Mucosa of descending colon (tissue), 3 donors: ENCODE results near the gene CTSW. TPM values are rescaled to one million over a fixed set of nuclear protein-coding genes. Genes with fewer than 3 reads are reported as not detected.

Experiments used
- ATAC-seq: fragments of 200-7000 bp; cut with Tn5 transposase; one replicate; pipeline ENCODE4 v1.9.1; 2020; ENCODE audit warnings: mild to moderate bottlenecking, moderate library complexity
- DNase-seq, 3 donors: peaks; one replicate each; pipeline ENCODE4 v3.0.0-alpha.2; 2020
- H3K36me3 ChIP-seq: fragments of 200-600 bp; one replicate; pipeline ENCODE4 v1.8.0; 2021; ENCODE audit warnings: low read depth, mild to moderate bottlenecking
- H3K4me1 ChIP-seq: fragments of 200-600 bp; one replicate; pipeline ENCODE4 v1.8.0; 2021; ENCODE audit warnings: low read depth, mild to moderate bottlenecking
- H3K4me3 ChIP-seq: fragments of 200-600 bp; one replicate; pipeline ENCODE4 v1.8.0; 2021; ENCODE audit warnings: mild to moderate bottlenecking
- H3K9me3 ChIP-seq: fragments of 200-600 bp; one replicate; pipeline ENCODE4 v1.8.0; 2021; ENCODE audit warnings: mild to moderate bottlenecking
- CTCF ChIP-seq: fragments of 200-600 bp; IDR thresholded peaks from one replicate; pipeline ENCODE4 v1.8.0; 2022; ENCODE audit warnings: antibody characterized with exemption, mild to moderate bottlenecking
- intact Hi-C, 2 donors: fragments of 100-400 bp; cut with DNase I in 1 of 2; cut with micrococcal nuclease in 1 of 2; formaldehyde crosslinking; loops; one replicate each; pipeline versions ENCODE4 v1.11.0 to v1.11.1; 2022; cut with DNase I, micrococcal nuclease
- total RNA-seq, 3 donors: library from RNA; stranded (reverse); fragmentation: NEBNext Ultra II Directional in 2 of 3; extraction: Animal tissue kit (Norgen Biotek cat#: 25700) in 2 of 3; gene quantifications; one replicate each; pipeline versions ENCODE4 v1.2.1 to v1.2.4, GENCODE V29; 2021 to 2023
- donor health status: DM: no; HTN: no; CAD: no; lungs with moderate emphysema.
- donor health status: DM: no; HTN: no; CAD: no.
- donor health status: DM: no; HTN: yes; CAD: no.

The CTSW gene
- total RNA-seq, 3 donors from 2014 or later: 1.2 to 3.2 (median 2.8) TPM

- Histone ChIP-seq H3K9me3 (no peaks in the 10 kb centered on the region), H3K36me3 (no peaks in the 10 kb centered on the region), H3K4me1 (peaks cover 7% of the 10 kb centered on the region), H3K4me3 (no peak overlapping the region)
- DNase-seq (peak in 1 of 3 donors; percentile 15), ATAC-seq (no peak)
- intact Hi-C loops: loop anchor here (10.0 kb wide), 1 partner anchor 102 kb away; no protein-coding TSS in a partner anchor
- TF ChIP-seq CTCF: no peak
Observed at GRCh38 chr11:65882120-65883057, 2.8 kb downstream of the CTSW start.

- DNase-seq: peak in 2 of 3 donors; percentile 3 to 27
Observed at GRCh38 chr11:65883058-65883761, 3.6 kb downstream of the CTSW start.

GRCh38 chr11:65883786-65884715 lies 4.4 kb downstream of the CTSW start:
- TF ChIP-seq CTCF: no peak
- H3K4me1 ChIP-seq: peaks cover 16% of the 10 kb centered on the region
- intact Hi-C loops: loop anchor here (10.0 kb wide), 1 partner anchor 101 kb away; no protein-coding TSS in a partner anchor
- H3K4me3 ChIP-seq: no peak overlapping the region
- H3K36me3 ChIP-seq: no peaks in the 10 kb centered on the region
- ATAC-seq: no peak
- peak in 2 of 3 donors; percentile 16 to 31 for DNase-seq
- H3K9me3 ChIP-seq: no peaks in the 10 kb centered on the region

More at GRCh38 chr11:65883058-65883761, 3.6 kb downstream of the CTSW start:
- no peaks in the 10 kb centered on the region for H3K36me3 ChIP-seq
- intact Hi-C loops: loop anchor here (10.0 kb wide), 1 partner anchor 102 kb away; no protein-coding TSS in a partner anchor
- H3K9me3 ChIP-seq: no peaks in the 10 kb centered on the region
- no peak overlapping the region for H3K4me3 ChIP-seq
- ATAC-seq: no peak
- peaks cover 13% of the 10 kb centered on the region for H3K4me1 ChIP-seq
- no peak for TF ChIP-seq CTCF

GRCh38 chr11:65884716-65885092 lies 5.1 kb downstream of the CTSW start:
- Histone ChIP-seq H3K36me3 (no peaks in the 10 kb centered on the region), H3K9me3 (no peaks in the 10 kb centered on the region), H3K4me3 (no peak overlapping the region), H3K4me1 (peaks cover 17% of the 10 kb centered on the region)
- peak; percentile 98 for TF ChIP-seq CTCF
- ATAC-seq: peak; percentile 56
- intact Hi-C loops: loop anchor here (10.0 kb wide), 1 partner anchor 100 kb away; no protein-coding TSS in a partner anchor
- peak in 2 of 3 donors; percentile 82 to 86 for DNase-seq

- TF ChIP-seq CTCF: no peak
- H3K9me3 ChIP-seq: no peaks in the 10 kb centered on the region
- H3K4me3 ChIP-seq: no peak overlapping the region
- peaks cover 21% of the 10 kb centered on the region for H3K4me1 ChIP-seq
- peak in 1 of 3 donors; percentile 26 for DNase-seq
- no peak for ATAC-seq
- H3K36me3 ChIP-seq: no peaks in the 10 kb centered on the region
- intact Hi-C loops: loop anchor here (10.0 kb wide), 1 partner anchor 100 kb away; no protein-coding TSS in a partner anchor
Observed at GRCh38 chr11:65885231-65885630, 5.6 kb downstream of the CTSW start.
